GM21786 (cell line): Measurements from ENCODE around the gene PEX14.
"Not testable (repeated sequence)": the region's sequence is repeated elsewhere in the genome, so short reads cannot be mapped to it uniquely, and the experiment has no call there.

Experiments
- ATAC-seq: cut with Tn5 transposase; IDR thresholded peaks from one replicate; pipeline ENCODE4 v1.9.1; 2021; ENCODE audit not compliant: unreplicated experiment

Gene PEX14

DNA sequence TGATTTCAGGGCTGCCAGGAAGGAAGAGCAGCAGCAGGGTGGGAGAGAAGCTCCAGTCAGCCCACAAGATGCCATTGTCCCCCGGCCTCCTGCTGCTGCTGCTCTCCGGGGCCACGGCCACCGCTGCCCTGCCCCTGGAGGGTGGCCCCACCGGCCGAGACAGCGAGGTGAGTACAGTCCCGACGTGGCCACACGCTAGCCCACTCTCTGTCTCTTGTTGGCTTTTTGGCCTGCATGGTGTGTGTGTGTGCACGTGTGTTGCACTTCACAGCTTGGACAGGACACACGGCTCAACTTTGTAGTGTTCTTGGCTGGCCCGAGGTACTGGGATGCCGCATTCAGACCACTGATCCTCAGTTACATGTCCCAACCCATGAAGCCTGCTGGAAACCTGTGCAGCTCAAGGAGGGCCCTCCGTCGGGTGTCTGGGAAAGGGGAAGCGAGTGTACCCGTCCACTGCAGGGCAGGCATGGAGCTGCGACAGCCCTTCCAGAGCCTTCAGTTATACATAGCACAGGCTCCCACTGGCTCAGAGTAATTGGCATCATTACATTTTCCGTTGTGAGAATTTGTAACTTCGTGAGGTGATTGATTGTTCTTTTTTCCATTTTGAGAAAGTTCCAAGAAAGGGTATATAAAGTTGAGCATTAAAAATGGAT, 24.5 kb upstream of the PEX14 start:
- no peak for ATAC-seq

DNA sequence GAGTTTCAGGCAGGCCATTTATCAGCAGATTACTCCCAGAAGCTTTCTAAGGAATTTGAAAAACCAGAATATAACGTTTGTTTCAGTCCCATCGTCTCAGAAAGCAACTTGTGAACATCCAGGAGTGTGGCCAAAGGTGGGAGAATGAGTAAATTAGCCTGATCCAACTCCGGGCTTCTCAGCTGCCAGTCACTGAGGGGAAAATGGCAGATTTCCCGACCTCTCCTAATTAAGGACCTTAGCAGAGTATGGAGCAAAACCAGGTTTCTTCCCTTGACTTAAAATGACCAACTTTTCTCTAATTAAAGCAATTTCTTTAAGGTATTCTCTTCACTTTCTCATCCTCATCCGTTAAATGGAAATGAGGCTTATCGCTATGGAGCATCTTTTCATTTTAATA, 23.9 kb upstream of the PEX14 start:
- no peak for ATAC-seq

DNA sequence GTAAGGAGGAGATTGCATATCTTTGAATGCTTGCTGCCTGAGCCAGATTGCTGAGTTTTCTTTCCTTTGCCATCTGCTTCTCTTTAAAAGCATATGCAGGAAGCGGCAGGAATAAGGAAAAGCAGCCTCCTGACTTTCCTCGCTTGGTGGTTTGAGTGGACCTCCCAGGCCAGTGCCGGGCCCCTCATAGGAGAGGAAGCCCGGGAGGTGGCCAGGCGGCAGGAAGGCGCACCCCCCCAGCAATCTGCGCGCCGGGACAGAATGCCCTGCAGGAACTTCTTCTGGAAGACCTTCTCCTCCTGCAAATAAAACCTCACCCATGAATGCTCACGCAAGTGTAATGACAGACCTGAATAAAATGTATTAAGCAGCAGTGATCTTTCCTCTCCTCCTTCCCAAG, 23.5 kb upstream of the PEX14 start:
- no peak for ATAC-seq

DNA sequence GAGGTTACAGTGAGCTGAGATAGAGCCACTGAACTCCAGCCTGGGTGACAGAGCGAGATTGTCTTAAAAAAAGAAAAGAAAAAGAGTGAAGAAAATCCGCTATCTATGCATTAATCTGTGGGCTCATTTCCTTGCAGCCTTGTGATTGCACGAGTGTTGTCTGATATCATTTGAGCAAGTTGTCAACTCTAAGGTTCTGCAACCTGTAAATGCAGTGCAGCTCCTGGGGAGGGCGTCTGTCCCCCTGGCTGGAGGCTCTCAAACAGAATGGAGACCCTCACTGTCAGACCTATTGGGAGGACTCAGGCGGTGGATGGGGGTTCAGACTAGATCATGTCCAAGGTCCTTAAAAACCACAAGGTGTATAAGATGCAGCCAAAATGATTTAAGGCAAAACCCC, 18.7 kb upstream of the PEX14 start:
- ATAC-seq: no peak

DNA sequence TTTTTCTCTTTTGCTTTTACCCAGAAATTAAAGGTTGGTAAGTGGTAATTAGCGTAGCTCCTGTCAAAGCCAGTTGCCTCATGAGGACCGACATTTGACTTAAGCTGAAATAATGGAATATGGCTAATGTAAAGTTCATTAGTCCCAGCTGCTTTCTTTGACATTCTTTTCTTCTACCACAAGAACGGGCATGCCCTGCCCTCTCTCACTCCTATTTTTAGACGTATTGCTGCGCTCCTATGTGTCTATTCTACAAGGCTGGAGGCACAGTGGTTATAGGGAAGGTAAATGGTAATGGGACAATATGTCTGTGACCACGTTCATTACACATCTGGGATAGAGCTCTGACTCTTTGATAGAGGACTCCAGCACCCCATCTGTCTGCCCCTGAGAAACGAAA, 18.1 kb upstream of the PEX14 start:
- ATAC-seq: no peak

DNA sequence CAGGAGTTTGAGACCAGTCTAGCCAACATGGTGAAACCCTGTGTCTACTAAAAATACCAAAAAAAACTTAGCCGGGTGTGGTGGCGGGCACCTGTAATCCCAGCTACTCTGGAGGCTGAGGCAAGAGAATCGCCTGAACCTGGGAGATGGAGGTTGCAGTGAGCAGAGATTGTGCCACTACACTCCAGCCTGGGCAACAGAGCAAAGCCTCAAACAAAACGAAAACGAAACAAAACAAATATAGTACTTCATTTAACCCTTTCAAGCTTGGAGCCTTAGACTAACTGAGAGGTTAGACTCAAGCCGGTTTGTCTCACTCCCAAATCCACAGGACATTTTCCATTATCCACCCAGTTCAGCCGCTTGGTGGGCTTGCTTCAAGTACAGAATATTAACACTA, 17.3 kb upstream of the PEX14 start:
- ATAC-seq: not testable (repeated sequence)

DNA sequence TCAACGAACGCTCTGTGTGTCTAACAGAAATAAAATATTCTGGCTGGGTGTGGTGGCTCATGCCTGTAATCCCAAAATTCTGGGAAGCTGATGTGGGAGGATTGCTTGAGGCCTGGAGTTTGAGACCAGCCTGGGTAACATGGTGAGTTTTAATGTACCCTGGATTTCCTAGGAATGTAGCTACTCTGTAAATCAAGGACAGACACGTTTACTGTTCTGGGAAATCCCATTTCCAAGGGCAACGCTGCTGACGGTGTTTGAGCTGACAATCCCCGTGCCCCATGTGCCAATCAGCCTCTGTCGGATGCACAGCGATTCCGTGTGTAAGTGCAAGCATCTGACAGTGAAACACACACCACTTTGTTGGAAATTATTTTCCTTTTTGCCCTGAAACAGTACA, 16.9 kb upstream of the PEX14 start:
- ATAC-seq: no peak

DNA sequence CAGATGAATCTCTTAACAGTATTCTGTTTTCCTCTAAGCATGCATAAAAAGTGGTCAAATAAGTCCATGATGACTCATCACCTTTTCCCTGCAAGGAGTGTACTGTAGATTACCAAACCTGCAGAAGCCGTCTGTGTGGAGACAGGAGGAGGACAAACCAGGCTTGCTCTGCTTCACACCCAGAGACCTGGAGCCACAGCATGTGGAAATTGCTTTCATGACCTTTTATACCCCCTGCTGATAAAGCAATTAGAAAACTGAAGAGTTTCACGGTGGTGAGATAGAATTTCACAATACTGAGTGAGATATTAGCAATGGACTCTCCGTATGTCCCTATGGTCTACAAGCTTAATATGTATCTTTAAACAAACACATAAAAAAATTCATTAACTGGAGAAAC, 15.6 kb upstream of the PEX14 start:
- ATAC-seq: no peak

DNA sequence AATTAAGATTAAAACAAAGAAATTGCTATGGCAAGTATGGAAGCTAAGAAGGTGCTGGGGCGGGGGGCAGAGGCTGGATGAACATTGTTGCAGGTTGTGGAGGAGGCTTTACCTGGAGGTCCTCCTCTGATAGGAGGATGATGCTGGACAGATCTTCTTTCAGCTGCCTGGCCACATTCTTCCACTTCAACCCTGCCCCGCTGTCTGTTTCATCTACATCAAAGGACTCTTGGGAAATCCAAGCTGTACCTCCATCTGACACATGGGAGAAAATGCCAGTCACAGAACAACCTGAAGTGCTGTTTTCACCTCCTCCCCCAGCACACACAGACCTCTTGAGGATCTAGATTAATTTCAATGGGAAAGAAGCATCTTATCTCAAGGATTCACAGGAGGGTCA, 7.7 kb upstream of the PEX14 start:
- ATAC-seq: no peak

DNA sequence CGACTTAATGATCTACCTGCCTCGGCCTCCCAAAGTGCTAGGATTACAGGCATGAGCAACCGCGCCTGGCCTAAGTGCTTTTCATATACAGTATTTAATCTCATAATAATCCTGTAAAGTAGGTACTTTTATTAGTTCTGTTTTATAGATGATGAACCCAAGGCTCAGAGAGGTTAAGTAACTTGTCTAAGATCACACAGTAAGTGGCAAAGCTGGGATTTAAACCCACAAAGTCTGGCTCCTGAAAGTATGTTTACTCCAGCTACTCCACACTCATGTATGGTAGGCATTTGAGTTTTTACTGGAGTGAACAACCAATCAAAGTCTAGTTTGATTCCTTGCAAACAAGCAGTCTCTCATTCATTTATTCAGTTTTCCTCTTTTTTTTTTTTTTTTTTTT, 4.7 kb upstream of the PEX14 start:
- ATAC-seq: no peak

DNA sequence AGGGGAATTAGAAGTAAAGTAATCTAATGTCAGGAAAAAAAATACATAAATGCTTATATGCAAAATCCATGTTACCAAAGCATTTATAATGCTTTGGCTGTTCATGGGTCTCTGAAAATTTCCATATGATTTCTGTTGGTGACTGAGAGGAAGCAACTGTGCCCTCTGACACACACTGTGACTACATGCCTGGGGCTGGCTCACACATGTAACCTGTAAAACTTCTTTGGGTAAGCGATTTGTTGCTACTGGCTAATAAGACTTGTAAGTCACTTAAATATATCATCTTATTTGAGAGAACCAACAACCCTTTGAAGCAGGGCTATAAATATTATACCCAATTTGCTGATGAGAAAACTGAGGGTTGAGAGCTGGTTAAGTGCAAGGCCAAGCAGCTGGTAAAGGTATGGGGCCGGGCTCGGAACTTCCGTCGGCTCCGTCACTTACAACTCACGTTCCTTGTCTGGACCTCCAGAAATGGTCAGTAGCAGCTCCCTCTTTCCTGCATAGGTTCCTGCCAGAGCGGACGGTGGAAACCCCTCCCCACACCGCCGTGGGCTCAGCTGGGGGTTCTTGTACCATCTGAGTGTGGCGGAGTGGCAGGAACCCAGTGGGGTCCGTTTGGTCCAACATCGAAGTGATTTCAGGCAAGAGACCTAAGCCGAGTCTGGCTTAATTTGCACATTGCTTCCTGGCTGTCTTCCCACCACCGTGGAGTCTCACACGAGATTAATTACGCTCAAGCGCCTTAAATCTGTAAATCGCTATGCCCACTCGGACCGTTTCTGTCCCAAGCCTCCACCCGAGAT, 3.1 kb upstream of the PEX14 start:
- no peak for ATAC-seq

DNA sequence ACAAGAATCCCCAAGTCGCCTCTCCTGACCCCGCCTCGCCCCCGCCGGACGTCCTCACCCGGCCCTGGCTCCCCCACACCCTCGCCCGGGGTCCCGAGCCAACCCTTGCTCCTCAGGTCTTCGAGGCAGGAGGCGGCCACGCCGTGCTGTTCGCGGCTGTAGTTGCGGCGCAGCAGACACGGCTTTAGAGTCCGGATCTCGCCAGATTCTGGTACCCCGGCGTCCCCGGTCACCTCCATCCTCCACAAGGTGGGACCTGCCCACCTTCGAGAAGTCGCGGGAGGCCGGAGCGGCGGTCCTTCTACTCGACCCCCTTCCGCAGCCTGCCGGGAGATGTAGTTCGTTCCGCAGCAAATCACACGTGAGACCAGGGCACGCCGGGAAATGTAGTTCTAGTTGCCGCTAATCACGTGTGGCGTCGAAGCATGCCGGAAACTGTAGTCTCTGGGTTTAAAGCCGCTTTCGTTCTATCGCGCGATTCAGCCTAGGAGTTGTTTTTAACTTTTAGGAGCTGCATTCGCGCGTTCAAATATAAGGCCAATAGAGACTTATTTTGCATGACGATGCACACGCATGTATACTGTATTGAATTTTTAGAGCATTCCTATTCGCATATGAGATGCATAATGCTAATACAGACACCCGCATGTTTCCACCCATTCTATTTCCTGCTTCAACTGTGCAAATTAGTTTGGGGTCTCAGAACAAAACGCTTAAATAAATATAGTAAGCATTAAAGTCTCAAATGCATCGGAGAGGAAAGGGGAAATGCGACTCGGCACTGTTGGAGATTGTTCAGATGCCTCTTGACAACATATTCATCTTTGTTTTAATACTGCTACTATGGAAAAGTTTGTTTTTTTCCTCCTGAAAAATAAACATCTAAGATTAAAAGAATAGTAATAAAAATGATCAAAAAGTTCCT, 2.3 kb upstream of the PEX14 start, which contains the start of gene DFFA:
Gene DFFA, minus strand, starts transcription at position 310 of the 925 bp plus-strand sequence. Its CDS starts 71 bp downstream, at position 239.
- peak; percentile 80 for ATAC-seq

DNA sequence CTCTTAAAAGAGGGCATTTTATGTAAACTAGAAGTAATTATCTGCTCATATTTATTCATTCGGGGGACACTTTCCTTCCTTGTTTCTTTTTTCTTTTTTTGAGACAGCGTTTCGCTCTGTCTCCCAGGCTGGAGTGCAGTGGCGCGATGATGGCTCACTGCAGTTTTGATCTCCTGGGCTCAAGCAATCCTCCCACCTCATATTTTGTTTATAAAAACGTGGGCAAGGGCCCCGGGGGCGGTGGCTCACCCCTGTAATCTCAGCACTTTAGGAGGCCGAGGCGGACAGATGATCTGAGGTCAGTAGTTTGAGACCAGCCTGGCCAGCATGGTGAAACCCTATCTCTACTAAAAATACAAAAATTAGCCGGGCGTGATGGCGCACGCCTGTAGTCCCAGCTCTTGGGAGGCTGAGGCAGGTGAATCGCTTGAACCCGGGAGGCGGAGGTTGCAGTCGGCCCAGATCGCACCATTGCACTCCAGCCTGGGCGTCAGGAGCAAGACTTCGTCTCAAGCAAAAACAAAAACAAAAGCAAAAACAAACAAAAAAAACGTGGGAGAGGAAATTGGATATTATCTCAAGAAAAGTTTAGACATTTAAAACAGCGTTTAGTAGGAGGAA, 1.5 kb upstream of the PEX14 start:
- no peak for ATAC-seq

DNA sequence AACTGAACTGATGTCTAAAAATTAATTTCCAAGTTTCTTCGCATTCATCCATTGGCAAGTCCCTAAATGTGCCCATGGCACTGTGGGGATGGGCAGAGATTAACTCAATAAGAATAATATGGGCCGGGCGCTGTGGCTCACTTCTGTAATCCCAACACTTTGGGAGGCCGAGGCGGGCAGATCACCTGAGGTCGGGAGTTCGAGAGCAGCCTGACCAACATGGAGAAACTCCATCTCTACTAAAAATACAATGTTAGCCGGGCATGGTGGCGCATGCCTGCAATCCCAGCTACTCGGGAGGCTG, 489 bp upstream of the PEX14 start:
- ATAC-seq: not testable (repeated sequence)

DNA sequence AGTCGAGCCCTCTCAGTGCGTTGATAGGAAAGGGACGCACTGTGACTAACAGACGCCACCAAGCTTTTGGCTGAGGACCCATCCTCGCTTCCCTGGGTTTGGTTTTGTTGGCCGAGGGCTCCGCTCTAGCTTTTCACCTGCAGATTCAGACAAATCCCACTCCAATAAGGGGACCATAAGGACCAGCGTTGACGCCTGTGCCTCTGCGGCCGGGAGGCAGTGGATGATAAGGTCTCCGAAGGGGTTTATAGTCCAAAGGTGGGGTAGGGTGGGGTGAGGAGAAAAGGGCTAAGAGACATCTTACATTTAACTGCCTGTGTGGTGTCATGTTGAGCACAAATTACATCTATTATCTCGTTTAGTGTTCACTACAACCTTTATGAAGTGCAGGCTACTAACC, 760 bp downstream of the PEX14 start:
- ATAC-seq: no peak

DNA sequence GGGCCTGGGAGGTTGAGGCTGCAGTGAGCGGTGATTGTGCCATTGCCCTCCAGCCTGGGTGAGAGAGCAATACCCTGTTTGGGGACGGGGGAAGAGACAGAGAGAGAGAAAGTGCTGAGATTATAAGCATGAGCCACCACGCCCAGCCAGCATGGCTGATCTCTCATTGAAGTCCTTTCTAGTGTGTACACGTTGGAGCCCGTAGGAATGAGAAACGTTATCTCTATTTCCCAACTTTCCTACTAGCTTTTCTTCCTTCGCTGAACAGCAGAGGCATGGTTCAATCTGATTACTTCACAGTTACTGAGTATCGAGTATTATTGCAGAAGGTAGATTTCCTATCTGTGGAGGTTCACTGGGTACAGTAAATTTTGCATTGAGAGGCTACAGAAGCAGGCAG, 4.5 kb downstream of the PEX14 start:
- ATAC-seq: no peak

DNA sequence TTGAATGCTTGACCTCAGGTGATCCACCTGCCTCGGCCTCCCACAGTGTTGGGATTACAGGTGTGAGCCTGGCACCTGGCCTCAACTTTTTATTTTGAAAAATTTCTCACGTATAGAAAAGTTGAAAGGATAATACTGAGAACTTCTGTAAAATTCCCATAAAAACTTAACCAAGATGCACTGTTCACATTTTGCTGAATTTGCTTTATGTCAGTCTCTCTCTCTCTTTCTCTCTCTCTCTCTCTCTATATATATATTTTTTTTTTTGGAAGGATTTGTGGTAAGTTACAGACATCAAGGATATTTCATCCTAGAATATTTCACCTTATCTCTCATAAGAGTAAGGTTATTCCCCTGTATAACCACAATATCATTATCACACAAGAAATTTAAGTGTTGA, 5.9 kb downstream of the PEX14 start:
- no peak for ATAC-seq

DNA sequence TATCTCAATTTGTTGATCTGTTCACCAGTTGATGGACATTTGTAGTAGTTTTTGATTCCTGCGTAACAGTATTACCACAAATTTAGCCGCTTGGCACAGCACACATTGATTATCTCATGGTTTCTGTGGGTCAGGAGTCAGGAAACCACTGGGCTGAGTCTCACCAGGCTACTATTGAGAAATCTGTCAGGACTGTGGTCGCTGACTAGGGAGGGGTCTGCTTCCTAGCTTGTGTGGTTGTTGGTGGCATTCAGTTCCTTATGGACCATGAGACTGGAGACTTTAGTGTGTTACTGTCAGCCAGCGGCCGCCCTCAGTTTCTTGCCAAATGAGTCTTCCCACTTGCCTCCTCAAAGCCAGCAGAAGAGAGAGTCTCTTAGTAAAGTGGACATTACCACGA, 9.8 kb downstream of the PEX14 start:
- no peak for ATAC-seq

DNA sequence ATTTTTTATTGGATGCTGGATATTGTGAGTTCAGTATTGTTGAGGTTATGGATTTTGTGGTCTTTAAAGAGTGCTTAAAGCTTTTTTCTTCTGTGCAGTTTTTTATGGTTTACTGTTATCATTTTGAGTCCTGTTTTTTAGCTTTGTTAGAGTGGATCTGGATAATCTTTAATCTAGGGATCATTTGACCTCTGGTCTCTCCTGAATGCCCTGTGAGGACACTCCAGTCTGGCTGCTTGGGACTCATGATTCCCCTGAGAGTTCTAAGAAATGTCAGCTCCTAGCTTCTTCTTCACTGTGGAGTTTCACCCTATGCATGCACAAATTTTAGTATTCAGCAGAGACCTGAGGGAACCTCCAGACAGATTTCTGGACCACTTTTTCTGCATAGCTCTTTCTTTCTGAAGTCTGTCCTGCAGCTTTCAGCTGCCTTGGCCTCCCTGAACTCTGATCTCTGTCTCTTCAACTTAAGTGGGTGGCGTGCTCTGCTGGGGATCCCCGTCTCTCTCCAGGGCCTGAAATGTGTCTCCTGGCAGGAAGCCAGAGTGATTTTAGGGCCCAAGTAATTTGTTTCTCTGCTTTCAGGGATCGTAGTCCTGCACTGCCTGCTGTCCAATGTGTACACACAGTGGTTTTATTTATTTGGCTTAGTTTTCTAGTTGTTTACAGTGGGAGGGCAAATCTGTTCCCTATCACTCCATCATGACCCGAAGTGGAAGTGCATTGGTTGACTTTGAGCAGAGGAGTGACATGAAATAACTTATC, 14.7 kb downstream of the PEX14 start:
- ATAC-seq: no peak

DNA sequence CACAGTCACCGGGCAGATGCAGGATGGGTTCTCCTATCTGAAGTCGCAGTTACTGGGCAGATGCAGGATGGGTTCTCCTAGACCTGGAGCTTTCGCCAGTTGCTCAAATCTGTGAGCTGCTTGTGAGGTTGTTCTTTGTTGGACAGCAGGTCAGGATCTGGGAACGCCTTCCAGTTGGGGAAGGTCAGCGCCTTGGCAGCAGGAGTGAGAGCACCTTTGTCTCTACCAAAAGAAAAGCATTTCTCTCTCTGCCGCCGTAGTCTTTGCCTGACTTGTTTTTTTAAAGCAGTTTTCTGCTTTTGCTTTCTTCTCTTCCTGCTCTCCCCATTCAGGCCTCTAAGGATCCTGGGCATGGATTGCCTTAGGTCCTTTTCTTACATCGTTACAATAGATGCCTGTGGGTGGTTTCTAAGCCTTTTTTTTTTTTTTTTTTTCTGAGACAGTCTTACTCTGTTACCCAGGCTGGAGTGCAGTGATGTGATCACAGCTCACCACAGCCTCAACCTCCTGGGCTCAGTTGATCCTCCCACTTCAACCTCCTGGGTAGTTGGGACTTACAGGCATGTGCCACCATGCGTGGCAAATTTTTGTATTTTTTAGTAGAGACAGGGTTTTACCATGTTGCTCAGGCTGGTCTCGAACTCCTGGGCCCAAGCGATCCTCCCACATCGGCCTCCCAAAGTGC, 15.7 kb downstream of the PEX14 start:
- ATAC-seq: no peak
